Endothelial cell of umbilical vein (primary cell): ENCODE measurements around the gene MALT1. TPM values are rescaled to one million over a fixed set of nuclear protein-coding genes. Genes with fewer than 3 reads are reported as not detected.

ENCODE experiments used
- BruUV-seq: library from RNA; stranded (reverse); fragments of 400-500 nt; replicated peaks from 2 replicates; lab custom pipeline; 2021; lab: Mats Ljungman, UMichigan
- CTCF ChIA-PET: fragments of 300-600, 350-600 bp; sonication (Branson Sonifier 250); formaldehyde crosslinking; loops from one replicate; lab custom pipeline; 2021; ENCODE audit warnings: antibody characterized with exemption, inconsistent platforms; lab: Charles Lee
- POLR2A ChIA-PET: fragments of 300-600, 350-600 bp; sonication (Branson Sonifier 250); formaldehyde crosslinking; loops from one replicate; lab custom pipeline; 2021; ENCODE audit warnings: antibody characterized with exemption, inconsistent platforms; lab: Charles Lee
- DNase-seq: peaks from one replicate; pipeline ENCODE4 v3.0.0-alpha.2; 2011; ENCODE audit warnings: low read depth, low spot score
- FAIRE-seq: peaks from 2 replicates; lab custom pipeline; 2011; peaks lifted over from hg19 to GRCh38; lab: Jason Lieb, UNC
- H2AFZ ChIP-seq: 2 replicates; pipeline ENCODE4 v1.6.0; 2012; ENCODE audit warnings: low read depth, low read length, control low read depth, inconsistent platforms
- H3K27ac ChIP-seq: 2 replicates; pipeline ENCODE4 v1.5.1; 2011; ENCODE audit warnings: low read depth, mild to moderate bottlenecking, control low read depth, low read length, moderate library complexity; ENCODE audit not compliant: insufficient read depth
- H3K27me3 ChIP-seq, 2 experiments: 2 replicates each; pipeline versions ENCODE4 v1.6.0 to v1.6.1; 2011; ENCODE audit warnings: low read length in 2 of 2, mixed read lengths in 1 of 2; ENCODE audit not compliant: control insufficient read depth in 2 of 2, insufficient read depth in 2 of 2
- H3K36me3 ChIP-seq, 2 experiments: 2 replicates in 1 of 2; 3 replicates in 1 of 2; pipeline ENCODE4 v1.5.1; 2011; ENCODE audit warnings: low read length in 2 of 2, mild to moderate bottlenecking in 1 of 2, moderate library complexity in 1 of 2; ENCODE audit not compliant: control insufficient read depth in 2 of 2, insufficient read depth in 2 of 2; ENCODE audit errors: extremely low read depth in 1 of 2
- H3K4me1 ChIP-seq: 3 replicates; pipeline ENCODE4 v1.5.1; 2011; ENCODE audit warnings: mild to moderate bottlenecking, low read length; ENCODE audit not compliant: control insufficient read depth, insufficient read depth; ENCODE audit errors: extremely low read depth
- H3K4me2 ChIP-seq: 2 replicates; pipeline ENCODE4 v1.6.1; 2011; ENCODE audit warnings: low read length, control low read depth, mixed read lengths; ENCODE audit not compliant: insufficient read depth
- H3K4me3 ChIP-seq, 3 experiments: fragments of 200-600 bp in 1 of 3; sonication (generic), shearing (Covaris generic) in 1 of 3; replicated peaks in 1 of 3; 2 replicates each; pipeline ENCODE4 v1.5.1; 2011 to 2016; ENCODE audit warnings: control low read depth in 3 of 3, low read length in 3 of 3, mild to moderate bottlenecking in 2 of 3, inconsistent platforms in 1 of 3, low read depth in 1 of 3, moderate library complexity in 1 of 3; ENCODE audit not compliant: insufficient read depth in 1 of 3
- H3K79me2 ChIP-seq: 2 replicates; pipeline ENCODE4 v1.6.0; 2012; ENCODE audit warnings: low read length, inconsistent platforms; ENCODE audit not compliant: control insufficient read depth, insufficient read depth
- H3K9ac ChIP-seq: replicated peaks from 2 replicates; pipeline ENCODE3; 2011; ENCODE audit warnings: low read length, control low read depth; ENCODE audit not compliant: insufficient read depth; ENCODE audit errors: extremely low read depth
- H3K9me1 ChIP-seq: replicated peaks from 3 replicates; pipeline ENCODE4 v1.6.0; 2011; ENCODE audit warnings: mild to moderate bottlenecking, low read length; ENCODE audit not compliant: control insufficient read depth, insufficient read depth; ENCODE audit errors: extremely low read depth
- H3K9me3 ChIP-seq: replicated peaks from 2 replicates; pipeline ENCODE4 v1.5.1; 2012; ENCODE audit warnings: low read length, inconsistent platforms; ENCODE audit not compliant: control insufficient read depth, insufficient read depth
- H4K20me1 ChIP-seq: replicated peaks from 2 replicates; pipeline ENCODE3; 2011; ENCODE audit warnings: mild to moderate bottlenecking, low read length; ENCODE audit not compliant: control insufficient read depth, insufficient read depth; ENCODE audit errors: extremely low read depth
- CTCF ChIP-seq, 2 donors: IDR thresholded peaks; 1 replicate in 1 of 2; 2 replicates in 1 of 2; pipeline ENCODE4 v1.5.1; 2011; ENCODE audit warnings: low read length in 2 of 2, mild to moderate bottlenecking in 2 of 2, moderate library complexity in 2 of 2, control low read depth in 1 of 2, inconsistent platforms in 1 of 2, low read depth in 1 of 2; ENCODE audit not compliant: insufficient read depth in 1 of 2; ENCODE audit errors: extremely low read depth in 1 of 2
- EZH2 ChIP-seq: IDR thresholded peaks from 2 replicates; pipeline ENCODE4 v1.6.1; 2012; ENCODE audit warnings: borderline replicate concordance, low read depth, mild to moderate bottlenecking, moderate library complexity, low read length, inconsistent platforms; ENCODE audit not compliant: severe bottlenecking
- FOS ChIP-seq: IDR thresholded peaks from 2 replicates; pipeline ENCODE4 v1.6.1; 2011; ENCODE audit warnings: mild to moderate bottlenecking, low read length, moderate library complexity, borderline replicate concordance; ENCODE audit not compliant: insufficient read depth
- GATA2 ChIP-seq: IDR thresholded peaks from 2 replicates; pipeline ENCODE4 v1.7.0; 2011; ENCODE audit warnings: low read depth, mild to moderate bottlenecking, moderate library complexity, mixed read lengths, low read length; ENCODE audit not compliant: insufficient read length, insufficient read depth
- JUN ChIP-seq: IDR thresholded peaks from 2 replicates; pipeline ENCODE4 v1.6.1; 2011; ENCODE audit warnings: borderline replicate concordance, low read depth; ENCODE audit not compliant: insufficient read length, insufficient read depth
- MAX ChIP-seq: IDR thresholded peaks from 2 replicates; pipeline ENCODE4 v1.6.1; 2011; ENCODE audit not compliant: insufficient read depth, insufficient read length
- MYC ChIP-seq: IDR thresholded peaks from one replicate; pipeline ENCODE4 v1.6.1; 2011; ENCODE audit warnings: mild to moderate bottlenecking, low read depth, low read length
- POLR2A ChIP-seq: IDR thresholded peaks from 2 replicates; pipeline ENCODE4 v1.6.1; 2012; ENCODE audit warnings: low read depth, mild to moderate bottlenecking, control low read depth, low read length
- POLR2AphosphoS5 ChIP-seq: IDR thresholded peaks from 2 replicates; pipeline ENCODE4 v1.6.1; 2012; ENCODE audit warnings: low read depth, mild to moderate bottlenecking, control low read depth, low read length, moderate library complexity; ENCODE audit not compliant: insufficient read depth
- dilution Hi-C: fragments of 300-500 bp; cut with MboI; formaldehyde crosslinking; loops from one replicate; pipeline ENCODE4 v1.15.0; 2019; ENCODE audit warnings: low sequenced_read_pairs; ENCODE audit not compliant: extremely low pct_ligation_motif_present
- intact Hi-C: fragments of 100-400 bp; cut with micrococcal nuclease; formaldehyde crosslinking; loops from one replicate; pipeline ENCODE4 v1.10.0; 2022
- polyA plus RNA-seq, 4 experiments: library from polyadenylated mRNA; depleted of rRNA in 3 of 4; stranded (reverse) in 3 of 4; unstranded in 1 of 4; fragments of >200 nt; gene quantifications; 2 replicates each; pipeline versions ENCODE4 v1.2.1 to v1.2.3, GENCODE V29; 2011 to 2012; ENCODE audit warnings: missing spikeins in 1 of 4
- total RNA-seq: library from RNA; stranded (reverse); gene quantifications from 2 replicates; pipeline ENCODE4 v1.2.3, GENCODE V29; 2021

The MALT1 gene
- total and polyA plus RNA-seq, 2 donors (not counting 3 experiments of a cell fraction or from before 2014, with no cell fraction given): 2.8 to 5.1 TPM

- Histone ChIP-seq H3K4me3 (no peak overlapping the region), H3K9me1 (no peaks in the 10 kb centered on the region), H4K20me1 (no peaks in the 10 kb centered on the region), H3K36me3 (no peaks in the 10 kb centered on the region), H3K9ac (no peak overlapping the region), H2AFZ (no peak overlapping the region), H3K4me2 (no peak overlapping the region), H3K4me1 (no peaks in the 10 kb centered on the region), H3K9me3 (no peaks in the 10 kb centered on the region), H3K79me2 (no peaks in the 10 kb centered on the region), H3K27me3 (peaks cover 6 to 7% of the 10 kb centered on the region in 2 experiments), H3K27ac (no peak overlapping the region)
- POLR2A ChIA-PET: no interaction called here
- CTCF ChIA-PET: interaction anchor here (1.3 to 2.7 kb wide), 2 partner anchors 103 to 131 kb away, joined by 3 to 15 read pairs; no protein-coding TSS in a partner anchor
- TF ChIP-seq JUN (no peak), POLR2AphosphoS5 (no peak), MYC (no peak), MAX (no peak), FOS (no peak), EZH2 (no peak), CTCF (IDR thresholded peaks at IDR 0.05; ENCODE audit: extremely low read depth in 1 of 2, insufficient read depth in 1 of 2, low read depth in 1 of 2, low read length in 2 of 2) (no peak), GATA2 (no peak), POLR2A (no peak)
- dilution Hi-C loops (no loop called here), intact Hi-C loops (no loop called here)
- BruUV-seq: no TSS peak
- DNase-seq (no peak), FAIRE-seq (no peak)
These were observed 10.3 kb upstream of the MALT1 start for GRCh38 chr18:58660915-58661314.
